CD14-positive monocyte (primary cell): Measurements from ENCODE around the gene MICALL1. TPM values are rescaled to one million over a fixed set of nuclear protein-coding genes. Genes with fewer than 3 reads are reported as not detected.

Experiments used
- DNase-seq, 3 donors: peaks; one replicate each; pipeline ENCODE4 v3.0.0-alpha.2; 2011 to 2022
- H2AFZ ChIP-seq: 2 replicates; pipeline ENCODE4 v1.6.0; 2012; ENCODE audit warnings: mild to moderate bottlenecking, low read depth, low read length, inconsistent platforms; ENCODE audit not compliant: insufficient read depth, poor library complexity, severe bottlenecking
- H3K27ac ChIP-seq, 2 donors: 1 replicate in 1 of 2; 2 replicates in 1 of 2; pipeline ENCODE4 v1.5.1; 2012 to 2013; ENCODE audit warnings: low read length in 2 of 2, control low read depth in 1 of 2, inconsistent platforms in 1 of 2, low read depth in 1 of 2, mild to moderate bottlenecking in 1 of 2
- H3K27me3 ChIP-seq, 2 donors: one replicate each; pipeline versions ENCODE4 v1.6.0 to v1.6.1; 2011 to 2013; ENCODE audit warnings: low read length in 2 of 2; ENCODE audit not compliant: control insufficient read depth in 2 of 2, insufficient read depth in 2 of 2
- H3K36me3 ChIP-seq, 2 donors: replicated peaks in 1 of 2; 1 replicate in 1 of 2; 2 replicates in 1 of 2; pipeline versions ENCODE4 v1.5.1 to v1.6.1; 2012 to 2013; ENCODE audit warnings: low read length in 2 of 2, control low read depth in 1 of 2, inconsistent platforms in 1 of 2, mild to moderate bottlenecking in 1 of 2; ENCODE audit not compliant: insufficient read depth in 2 of 2, control insufficient read depth in 1 of 2
- H3K4me1 ChIP-seq, 2 donors: 1 replicate in 1 of 2; 2 replicates in 1 of 2; pipeline versions ENCODE4 v1.5.1 to v1.6.1; 2012 to 2013; ENCODE audit warnings: low read length in 2 of 2, control low read depth in 1 of 2, inconsistent platforms in 1 of 2, mild to moderate bottlenecking in 1 of 2, moderate library complexity in 1 of 2; ENCODE audit not compliant: insufficient read depth in 2 of 2, control insufficient read depth in 1 of 2
- H3K4me2 ChIP-seq: replicated peaks from 2 replicates; pipeline ENCODE3; 2012; ENCODE audit warnings: low read length, moderate library complexity, mild to moderate bottlenecking; ENCODE audit not compliant: poor library complexity, severe bottlenecking; ENCODE audit errors: extremely low read depth
- H3K4me3 ChIP-seq, 3 experiments: fragments of 200-600 bp in 1 of 3; sonication (generic) in 1 of 3; replicated peaks in 1 of 3; 1 replicate in 2 of 3; 2 replicates in 1 of 3; pipeline ENCODE4 v1.5.1; 2011 to 2013; ENCODE audit warnings: low read length in 3 of 3, mild to moderate bottlenecking in 3 of 3, control low read depth in 2 of 3, low read depth in 2 of 3, inconsistent platforms in 1 of 3, moderate library complexity in 1 of 3
- H3K79me2 ChIP-seq: 2 replicates; pipeline ENCODE4 v1.6.0; 2012; ENCODE audit warnings: mild to moderate bottlenecking, control low read depth, inconsistent platforms, low read length, moderate library complexity; ENCODE audit not compliant: insufficient read depth
- H3K9ac ChIP-seq: 2 replicates; pipeline ENCODE4 v1.6.0; 2017; ENCODE audit warnings: low read length, mild to moderate bottlenecking; ENCODE audit not compliant: insufficient read depth, poor library complexity, severe bottlenecking
- H3K9me3 ChIP-seq, 2 donors: replicated peaks in 1 of 2; 1 replicate in 1 of 2; 2 replicates in 1 of 2; pipeline versions ENCODE4 v1.5.1 to v1.6.1; 2012 to 2013; ENCODE audit warnings: low read length in 2 of 2, control low read depth in 1 of 2; ENCODE audit not compliant: control insufficient read depth in 1 of 2, insufficient read depth in 1 of 2
- H4K20me1 ChIP-seq: 2 replicates; pipeline ENCODE4 v1.6.0; 2012; ENCODE audit warnings: mild to moderate bottlenecking, low read length, control low read depth, moderate library complexity; ENCODE audit not compliant: insufficient read depth
- H3K27ac Mint-ChIP-seq, 7 donors: one replicate each; pipeline ENCODE4 v1.8.0; 2020; ENCODE audit warnings: mild to moderate bottlenecking in 7 of 7, mixed read lengths in 7 of 7, moderate library complexity in 6 of 7, inconsistent platforms in 2 of 7
- H3K27me3 Mint-ChIP-seq, 3 donors: one replicate each; pipeline ENCODE4 v1.8.0; 2021 to 2022; ENCODE audit warnings: low read depth in 3 of 3, mild to moderate bottlenecking in 3 of 3, mixed read lengths in 3 of 3, moderate library complexity in 3 of 3, inconsistent platforms in 1 of 3
- H3K36me3 Mint-ChIP-seq, 2 donors: one replicate each; pipeline ENCODE4 v1.8.0; 2020; ENCODE audit warnings: mixed read lengths in 2 of 2, inconsistent platforms in 1 of 2, mild to moderate bottlenecking in 1 of 2
- H3K4me1 Mint-ChIP-seq: one replicate; pipeline ENCODE4 v1.8.0; 2020; ENCODE audit warnings: mild to moderate bottlenecking, mixed read lengths
- H3K4me3 Mint-ChIP-seq, 2 donors: one replicate each; pipeline ENCODE4 v1.8.0; 2020; ENCODE audit warnings: mild to moderate bottlenecking in 2 of 2, mixed read lengths in 2 of 2, moderate library complexity in 1 of 2
- H3K9me3 Mint-ChIP-seq, 7 donors: one replicate each; pipeline ENCODE4 v1.8.0; 2020 to 2022; ENCODE audit warnings: mixed read lengths in 7 of 7, mild to moderate bottlenecking in 6 of 7, moderate library complexity in 6 of 7, inconsistent platforms in 2 of 7
- WGBS: methylation state at CpG from one replicate; pipeline ENCODE4 v1.1.5; 2013; ENCODE audit warnings: missing lambda C conversion rate; ENCODE audit not compliant: insufficient coverage; 5-methylcytosine and 5-hydroxymethylcytosine counted together
- intact Hi-C, 2 donors: fragments of 100-400 bp; cut with micrococcal nuclease; formaldehyde crosslinking; loops; one replicate each; pipeline versions ENCODE4 v1.15.0 to v1.15.1; 2023
- polyA plus RNA-seq, 3 donors: library from polyadenylated mRNA; depleted of rRNA in 1 of 3; unstranded in 2 of 3; stranded (reverse) in 1 of 3; fragments of 300-500 nt in 2 of 3; fragments of >200 nt in 1 of 3; fragmentation: Illumina TruSeq in 2 of 3; gene quantifications; 1 replicate in 2 of 3; 2 replicates in 1 of 3; pipeline ENCODE4 v1.2.3, GENCODE V29; 2012 to 2021
- TF ChIP-seq, protein P1 (sequence below): fragments of 200-600 bp; IDR thresholded peaks from one replicate; pipeline ENCODE4 v1.8.0; 2022; ENCODE audit warnings: antibody characterized with exemption, mild to moderate bottlenecking

MICALL1 gene
- polyA plus RNA-seq, 3 donors: 0.51 to 7.0 (median 1.3) TPM

- intact Hi-C loops: no loop called here
- H3K9me3 Mint-ChIP-seq: no peaks in the 10 kb centered on the region
- H2AFZ ChIP-seq: no peak overlapping the region
- no peak overlapping the region for H3K4me2 ChIP-seq
- no peak overlapping the region for H3K27ac Mint-ChIP-seq
- 98% methylated on average over 5 of the region's 5 CpGs for whole genome bisulfite sequencing
- no peak overlapping the region for H3K4me3 Mint-ChIP-seq
- H3K4me1 Mint-ChIP-seq: peaks cover 3% of the 10 kb centered on the region
- peaks cover 0 to 3% (median 2%) of the 10 kb centered on the region in 3 donors for H3K27me3 Mint-ChIP-seq
- no peaks in the 10 kb centered on the region for H3K79me2 ChIP-seq
- H3K36me3 Mint-ChIP-seq: no peaks in the 10 kb centered on the region
- H3K4me1 ChIP-seq: no peaks in the 10 kb centered on the region
- no peak overlapping the region for H3K4me3 ChIP-seq
- no peak overlapping the region for H3K27ac ChIP-seq
- H3K9me3 ChIP-seq: no peaks in the 10 kb centered on the region
- H3K9ac ChIP-seq: no peak overlapping the region
- no peaks in the 10 kb centered on the region for H3K36me3 ChIP-seq
- no peaks in the 10 kb centered on the region for H4K20me1 ChIP-seq
- no peak for DNase-seq
- TF ChIP-seq, protein P1, sequence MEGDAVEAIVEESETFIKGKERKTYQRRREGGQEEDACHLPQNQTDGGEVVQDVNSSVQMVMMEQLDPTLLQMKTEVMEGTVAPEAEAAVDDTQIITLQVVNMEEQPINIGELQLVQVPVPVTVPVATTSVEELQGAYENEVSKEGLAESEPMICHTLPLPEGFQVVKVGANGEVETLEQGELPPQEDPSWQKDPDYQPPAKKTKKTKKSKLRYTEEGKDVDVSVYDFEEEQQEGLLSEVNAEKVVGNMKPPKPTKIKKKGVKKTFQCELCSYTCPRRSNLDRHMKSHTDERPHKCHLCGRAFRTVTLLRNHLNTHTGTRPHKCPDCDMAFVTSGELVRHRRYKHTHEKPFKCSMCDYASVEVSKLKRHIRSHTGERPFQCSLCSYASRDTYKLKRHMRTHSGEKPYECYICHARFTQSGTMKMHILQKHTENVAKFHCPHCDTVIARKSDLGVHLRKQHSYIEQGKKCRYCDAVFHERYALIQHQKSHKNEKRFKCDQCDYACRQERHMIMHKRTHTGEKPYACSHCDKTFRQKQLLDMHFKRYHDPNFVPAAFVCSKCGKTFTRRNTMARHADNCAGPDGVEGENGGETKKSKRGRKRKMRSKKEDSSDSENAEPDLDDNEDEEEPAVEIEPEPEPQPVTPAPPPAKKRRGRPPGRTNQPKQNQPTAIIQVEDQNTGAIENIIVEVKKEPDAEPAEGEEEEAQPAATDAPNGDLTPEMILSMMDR: no peak
- no peaks in the 10 kb centered on the region for H3K27me3 ChIP-seq
Observed at GRCh38 chr22:37990301-37990700, 84.2 kb downstream of the MICALL1 start.

GRCh38 chr22:37990862-37991261, 84.8 kb downstream of the MICALL1 start:
- 93% methylated on average over 2 of the region's 7 CpGs for WGBS
- Mint-ChIP-seq H3K4me1 (peaks cover 3% of the 10 kb centered on the region), H3K9me3 (no peaks in the 10 kb centered on the region), H3K4me3 (no peak overlapping the region), H3K36me3 (no peaks in the 10 kb centered on the region), H3K27ac (no peak overlapping the region), H3K27me3 (peaks cover 0 to 5% (median 2%) of the 10 kb centered on the region in 3 donors)
- Histone ChIP-seq H3K9ac (no peak overlapping the region), H4K20me1 (no peaks in the 10 kb centered on the region), H3K4me2 (no peak overlapping the region), H3K79me2 (no peaks in the 10 kb centered on the region), H3K27me3 (no peaks in the 10 kb centered on the region), H3K4me3 (no peak overlapping the region), H3K9me3 (no peaks in the 10 kb centered on the region), H2AFZ (no peak overlapping the region), H3K27ac (no peak overlapping the region), H3K4me1 (no peaks in the 10 kb centered on the region), H3K36me3 (no peaks in the 10 kb centered on the region)
- DNase-seq: no peak
- TF ChIP-seq, protein P1: no peak
- intact Hi-C loops: no loop called here
